Stomach (tissue), 4 donors: ENCODE results near the gene KCNA10.

Source experiments
- EP300 ChIP-seq: sonication (generic); formaldehyde crosslinking; IDR thresholded peaks from one replicate; pipeline ENCODE4 v1.6.1; 2017; ENCODE audit warnings: antibody characterized with exemption
- TF ChIP-seq, protein P1 (sequence below), 7 experiments: fragments of 450-650 bp in 4 of 7; fragments of 200-600 bp in 3 of 7; sonication (generic) in 3 of 7; IDR thresholded peaks; one replicate each; pipeline ENCODE4 v1.5.1; 2016 to 2019; ENCODE audit warnings: antibody characterized with exemption in 7 of 7, control low read depth in 2 of 7, mild to moderate bottlenecking in 1 of 7

DNA sequence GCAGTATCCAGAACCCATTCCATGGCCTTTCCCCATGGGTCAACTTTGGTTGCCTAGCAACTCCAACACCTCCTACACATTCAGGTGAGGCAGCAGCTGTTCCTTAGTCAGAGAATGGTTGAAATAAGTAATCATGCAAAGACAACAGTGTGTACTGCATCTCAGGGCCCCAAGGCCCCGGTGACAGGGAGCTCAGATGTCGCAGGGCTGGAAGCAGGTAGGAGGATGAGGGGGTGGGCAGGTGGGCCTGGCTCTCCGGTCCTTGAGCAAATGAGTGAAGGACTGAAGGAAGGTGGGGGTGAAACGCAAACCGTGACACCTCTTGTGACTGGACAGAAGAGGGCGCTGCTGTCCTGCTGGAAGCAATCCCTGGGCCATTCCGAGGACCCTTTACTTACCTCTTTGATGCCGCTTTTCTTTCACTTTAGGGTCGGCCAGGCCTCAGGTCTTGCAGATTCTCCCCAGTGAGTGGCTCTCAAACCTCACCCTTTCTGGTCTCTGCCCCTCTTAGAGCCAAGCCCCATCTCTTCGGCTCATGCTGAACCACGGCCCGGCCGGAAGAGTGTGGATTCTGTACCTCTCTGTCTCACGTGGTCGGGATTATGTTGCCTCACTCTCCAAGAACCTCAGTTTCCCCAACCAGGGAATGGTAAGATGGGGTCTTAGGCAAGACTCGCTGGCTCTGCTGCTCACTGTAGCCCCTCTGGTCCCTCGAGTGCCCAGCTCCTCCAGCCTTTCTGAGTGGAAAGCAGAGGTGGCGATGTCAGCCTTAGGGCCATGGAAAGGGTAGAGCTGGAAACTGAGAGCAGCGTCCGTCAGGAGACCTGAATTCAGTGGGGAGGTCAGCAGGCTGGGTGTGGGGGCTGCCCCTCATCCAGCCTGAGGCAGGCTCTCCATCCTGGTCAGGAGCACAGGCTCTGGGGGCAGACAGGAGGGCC is 5.6 kb upstream of the KCNA10 start:
- TF ChIP-seq EP300: no peak
- TF ChIP-seq, protein P1, sequence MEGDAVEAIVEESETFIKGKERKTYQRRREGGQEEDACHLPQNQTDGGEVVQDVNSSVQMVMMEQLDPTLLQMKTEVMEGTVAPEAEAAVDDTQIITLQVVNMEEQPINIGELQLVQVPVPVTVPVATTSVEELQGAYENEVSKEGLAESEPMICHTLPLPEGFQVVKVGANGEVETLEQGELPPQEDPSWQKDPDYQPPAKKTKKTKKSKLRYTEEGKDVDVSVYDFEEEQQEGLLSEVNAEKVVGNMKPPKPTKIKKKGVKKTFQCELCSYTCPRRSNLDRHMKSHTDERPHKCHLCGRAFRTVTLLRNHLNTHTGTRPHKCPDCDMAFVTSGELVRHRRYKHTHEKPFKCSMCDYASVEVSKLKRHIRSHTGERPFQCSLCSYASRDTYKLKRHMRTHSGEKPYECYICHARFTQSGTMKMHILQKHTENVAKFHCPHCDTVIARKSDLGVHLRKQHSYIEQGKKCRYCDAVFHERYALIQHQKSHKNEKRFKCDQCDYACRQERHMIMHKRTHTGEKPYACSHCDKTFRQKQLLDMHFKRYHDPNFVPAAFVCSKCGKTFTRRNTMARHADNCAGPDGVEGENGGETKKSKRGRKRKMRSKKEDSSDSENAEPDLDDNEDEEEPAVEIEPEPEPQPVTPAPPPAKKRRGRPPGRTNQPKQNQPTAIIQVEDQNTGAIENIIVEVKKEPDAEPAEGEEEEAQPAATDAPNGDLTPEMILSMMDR (IDR thresholded peaks at IDR 0.05): peak in 4 of 7 experiments; percentile 31 to 58 (median 44)
